ENCODE data around the gene ITGAL. TPM values are rescaled to one million over a fixed set of nuclear protein-coding genes. Genes with fewer than 3 reads are reported as not detected.

Gene ITGAL
- total and polyA plus RNA-seq, 2 of the 13 experiments (the other 11 are each of a cell fraction or from before 2014, with no cell fraction given) = 0.86 to 1.2 TPM

DNA sequence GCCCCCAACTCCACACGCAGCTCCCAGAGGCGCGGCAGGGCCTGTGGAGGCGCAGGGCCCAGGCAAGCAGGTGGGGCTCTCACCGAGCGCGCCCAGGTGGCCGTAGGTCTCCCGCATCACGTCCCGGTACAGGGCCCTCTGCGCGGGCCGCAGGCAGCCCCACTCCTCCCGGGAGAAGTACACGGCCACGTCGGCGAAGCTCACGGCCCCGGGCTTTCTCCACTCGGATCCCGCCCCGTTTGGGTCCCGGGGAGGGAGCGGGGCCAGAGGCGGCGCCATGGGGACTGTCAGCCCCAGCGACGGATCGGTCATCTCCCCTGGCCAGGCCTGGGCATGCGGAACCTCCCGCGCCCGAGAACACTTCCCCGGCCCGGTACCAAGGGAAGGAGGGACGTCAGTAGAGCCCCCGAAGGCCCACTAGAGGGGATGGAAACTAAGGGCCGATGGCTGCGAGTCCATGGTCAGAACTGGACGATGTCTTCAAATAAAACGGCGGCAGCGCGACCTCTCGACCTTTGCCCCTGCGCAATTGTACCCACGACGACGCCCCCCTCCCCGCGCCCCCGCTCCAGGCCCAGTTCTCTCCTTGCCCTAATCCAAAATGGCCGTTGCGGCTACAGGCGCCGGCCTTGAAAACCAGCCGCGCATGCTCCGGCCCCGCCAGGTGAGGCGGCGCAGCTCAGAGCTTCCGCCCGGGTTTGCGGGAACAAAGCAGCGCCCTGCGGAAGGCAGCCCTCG is 62.0 kb downstream of the ITGAL start, which contains the start of gene ZNF747:
ZNF747 (minus strand) TSS at position 491 of the 738 bp plus-strand sequence; CDS start at position 312, 179 bp downstream.
- peak within 1 kb of the TSS; percentile 85 for H3K27ac ChIP-seq (ENCODE audit: extremely low read length, insufficient read depth, low read length)
- peak within 1 kb of the TSS; percentile 69 for H2AFZ ChIP-seq (ENCODE audit: low read length)
- no peaks in the 10 kb centered on the region for H3K9me3 ChIP-seq (ENCODE audit: low read length)
- ATAC-seq = peak; percentile 84
- under 1% methylated on average over 22 of the region's 70 CpGs for WGBS (ENCODE audit: low lambda C conversion rate)
- intact Hi-C loops (cut with micrococcal nuclease; ENCODE audit: unreplicated experiment) = loop anchor here (1.0 to 2.0 kb wide), 3 partner anchors 24 to 104 kb away; partner anchors contain the start of genes DCTPP1 and ZNF764
- H4K20me1 ChIP-seq (ENCODE audit: insufficient read depth, low read length) = no peaks in the 10 kb centered on the region
- H3K4me2 ChIP-seq (ENCODE audit: low read depth, low read length) = peak within 1 kb of the TSS; percentile 95
- FAIRE-seq = peak; percentile 49
- in situ Hi-C loops (cut with HindIII; ENCODE audit: extremely low pct_ligation_motif_present, low pct_unique_long_range_greater_than_20kb) = no loop called here
- ChIA-PET POLR2A (interaction anchor here (0.9 to 5.1 kb wide), 30 partner anchors 7 to 469 kb away, joined by 3 to 187 read pairs (median 6); partner anchors contain the start of genes ALDOA, CD2BP2, DCTPP1 and FBRS), CTCF (ENCODE audit: low intra/inter-chr PET ratio, low total read pairs) (interaction anchor here (0.9 to 1.1 kb wide), 3 partner anchors 24 to 104 kb away, joined by 3 to 5 read pairs (median 3); partner anchors contain the start of gene ZNF764)
- peak within 1 kb of the TSS; percentile 75 to 93 (median 81) for H3K4me3 ChIP-seq (replicated peaks in 1 of 3; ENCODE audit: insufficient read depth in 1 of 3, low read depth in 2 of 3, low read length in 3 of 3)
- H3K4me1 ChIP-seq (ENCODE audit: insufficient read depth, low read length) = peaks cover 68% of the 10 kb centered on the region
- peaks cover 31% of the 10 kb centered on the region for H3K79me2 ChIP-seq (ENCODE audit: insufficient read depth, low read length)
- H3K27me3 ChIP-seq (ENCODE audit: control insufficient read depth in 1 of 2, insufficient read depth in 2 of 2, low read length in 2 of 2) = no peaks in the 10 kb centered on the region; a peak in 1 of 5 replicates
- peak within 1 kb of the TSS; percentile 89 for H3K9ac ChIP-seq (ENCODE audit: insufficient read depth, low read depth, low read length)
- TSS peak; percentile 56 for BruUV-seq (replicated peaks)
- peaks cover 0 to 1% of the 10 kb centered on the region in 2 experiments; a peak in 1 of 5 replicates for H3K36me3 ChIP-seq (replicated peaks in 1 of 2; ENCODE audit: control insufficient read depth in 1 of 2, insufficient read depth in 2 of 2, low read length in 2 of 2)
- peak; percentile 92 for DNase-seq (ENCODE audit: low spot score)
- TF ChIP-seq CC2D1A (CRISPR knock-in tag; IDR thresholded peaks at IDR 0.05) = no peak
- TF ChIP-seq ZNF12 (CRISPR knock-in tag; IDR thresholded peaks at IDR 0.05) = no peak
- no peak for TF ChIP-seq RBM22 (optimal IDR thresholded peaks at IDR 0.05; ENCODE audit: low read length)
- peak; percentile 70; the same call in 1 of the 2 replicates for TF ChIP-seq ZNF234 (CRISPR knock-in tag; conservative IDR thresholded peaks at IDR 0.05)
- TF ChIP-seq SIX4 (CRISPR knock-in tag; IDR thresholded peaks at IDR 0.05) = 0 out of 2 replicates have a peak, but pooled peaks have one; percentile 16
- TF ChIP-seq ELF3 (CRISPR knock-in tag; IDR thresholded peaks at IDR 0.05) = peak; percentile 89
- peak; percentile 96; the same call in 1 of the 2 replicates for TF ChIP-seq ZSCAN30 (CRISPR knock-in tag; IDR thresholded peaks at IDR 0.05)
- TF ChIP-seq, protein P1, sequence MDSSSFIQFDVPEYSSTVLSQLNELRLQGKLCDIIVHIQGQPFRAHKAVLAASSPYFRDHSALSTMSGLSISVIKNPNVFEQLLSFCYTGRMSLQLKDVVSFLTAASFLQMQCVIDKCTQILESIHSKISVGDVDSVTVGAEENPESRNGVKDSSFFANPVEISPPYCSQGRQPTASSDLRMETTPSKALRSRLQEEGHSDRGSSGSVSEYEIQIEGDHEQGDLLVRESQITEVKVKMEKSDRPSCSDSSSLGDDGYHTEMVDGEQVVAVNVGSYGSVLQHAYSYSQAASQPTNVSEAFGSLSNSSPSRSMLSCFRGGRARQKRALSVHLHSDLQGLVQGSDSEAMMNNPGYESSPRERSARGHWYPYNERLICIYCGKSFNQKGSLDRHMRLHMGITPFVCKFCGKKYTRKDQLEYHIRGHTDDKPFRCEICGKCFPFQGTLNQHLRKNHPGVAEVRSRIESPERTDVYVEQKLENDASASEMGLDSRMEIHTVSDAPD (CRISPR knock-in tag; IDR thresholded peaks at IDR 0.05) = peak; percentile 79
- TF ChIP-seq, protein P2, sequence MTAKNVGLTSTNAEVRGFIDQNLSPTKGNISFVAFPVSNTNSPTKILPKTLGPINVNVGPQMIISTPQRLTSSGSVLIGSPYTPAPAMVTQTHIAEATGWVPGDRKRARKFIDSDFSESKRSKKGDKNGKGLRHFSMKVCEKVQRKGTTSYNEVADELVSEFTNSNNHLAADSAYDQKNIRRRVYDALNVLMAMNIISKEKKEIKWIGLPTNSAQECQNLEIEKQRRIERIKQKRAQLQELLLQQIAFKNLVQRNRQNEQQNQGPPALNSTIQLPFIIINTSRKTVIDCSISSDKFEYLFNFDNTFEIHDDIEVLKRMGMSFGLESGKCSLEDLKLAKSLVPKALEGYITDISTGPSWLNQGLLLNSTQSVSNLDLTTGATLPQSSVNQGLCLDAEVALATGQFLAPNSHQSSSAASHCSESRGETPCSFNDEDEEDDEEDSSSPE (CRISPR knock-in tag; IDR thresholded peaks at IDR 0.05) = peak; percentile 88
- TF ChIP-seq KDM5A (IDR thresholded peaks at IDR 0.05; ENCODE audit: borderline replicate concordance, low read length) = peak; percentile 86; the same call in 1 of the 2 replicates
- TF ChIP-seq MEF2D (CRISPR knock-in tag; IDR thresholded peaks at IDR 0.05) = peak; percentile 80
- TF ChIP-seq POLR2AphosphoS2 (IDR thresholded peaks at IDR 0.05; ENCODE audit: low read depth, low read length) = no peak
- peak; percentile 82 for TF ChIP-seq PHF20 (CRISPR knock-in tag; IDR thresholded peaks at IDR 0.05)
- peak; percentile 98 for TF ChIP-seq ZSCAN31 (CRISPR knock-in tag; IDR thresholded peaks at IDR 0.05; ENCODE audit: low read depth)
- no peak for TF ChIP-seq REL (CRISPR knock-in tag; conservative IDR thresholded peaks at IDR 0.05)
- TF ChIP-seq KMT2B (CRISPR knock-in tag; IDR thresholded peaks at IDR 0.05) = peak; percentile 83
- TF ChIP-seq CAMTA2 (CRISPR knock-in tag; IDR thresholded peaks at IDR 0.05; ENCODE audit: borderline replicate concordance) = no peak
- peak; percentile 5 for TF ChIP-seq ZNF883 (CRISPR knock-in tag; IDR thresholded peaks at IDR 0.05; ENCODE audit: not compliant biosample characterization)
- no peak; the same call in 1 of the 2 replicates for TF ChIP-seq ZNF44 (CRISPR knock-in tag; IDR thresholded peaks at IDR 0.05)
- TF ChIP-seq TSC22D2 (CRISPR knock-in tag; IDR thresholded peaks at IDR 0.05; ENCODE audit: borderline replicate concordance) = peak; percentile 92
- TF ChIP-seq MED8 (CRISPR knock-in tag; IDR thresholded peaks at IDR 0.05; ENCODE audit: insufficient replicate concordance) = peak; percentile 85
- peak; percentile 41 for TF ChIP-seq SKI (IDR thresholded peaks at IDR 0.05; ENCODE audit: partially characterized antibody)
